Breast epithelium (tissue), 3 donors: ENCODE measurements around the gene NDUFAF5.

Experiments
- CTCF ChIP-seq, 3 donors: fragments of 450-650 bp; IDR thresholded peaks; one replicate each; pipeline ENCODE4 v1.5.1; 2016 to 2017; ENCODE audit warnings: antibody characterized with exemption in 3 of 3, mild to moderate bottlenecking in 3 of 3, moderate library complexity in 3 of 3
- POLR2AphosphoS5 ChIP-seq, 3 donors: sonication (generic); formaldehyde crosslinking; IDR thresholded peaks; one replicate each; pipeline ENCODE4 v1.6.1; 2017; ENCODE audit warnings: antibody characterized with exemption in 3 of 3

- TF ChIP-seq CTCF (IDR thresholded peaks at IDR 0.05) (no peak), POLR2AphosphoS5 (IDR thresholded peaks at IDR 0.05) (no peak)
Observed at GRCh38 chr20:13870170-13870748, 85.4 kb downstream of the NDUFAF5 start.
